IMR-90 (cell line): Measurements from ENCODE around the gene ADORA2A. TPM values are rescaled to one million over a fixed set of nuclear protein-coding genes. Genes with fewer than 3 reads are reported as not detected.
A peak's percentile ranks its signal among the peaks of the same experiment; 100 is the strongest.

Source experiments
- ATAC-seq: fragments of 200-7000 bp; cut with Tn5 transposase; 2 replicates; pipeline ENCODE4 v1.9.1; 2020; ENCODE audit warnings: low read depth, mild to moderate bottlenecking, moderate library complexity
- BruUV-seq: library from RNA; stranded (reverse); fragments of 400-500 nt; replicated peaks from 2 replicates; lab custom pipeline; 2021; lab: Mats Ljungman, UMichigan
- CTCF ChIA-PET: fragments of 300-600 bp; formaldehyde crosslinking; extraction: SDS; loops from one replicate; lab custom pipeline; 2021; ENCODE audit warnings: antibody characterized with exemption; lab: Yijun Ruan, JAX
- POLR2A ChIA-PET: fragments of 300-600 bp; sonication (Branson Sonifier 250); formaldehyde crosslinking; loops from one replicate; lab custom pipeline; 2022; ENCODE audit warnings: antibody characterized with exemption; ENCODE audit not compliant: unreplicated experiment; lab: Charles Lee
- DNase-seq: peaks from one replicate; pipeline ENCODE4 v3.0.0; 2013
- H2AFZ ChIP-seq: replicated peaks from 2 replicates; pipeline ENCODE3; 2013; ENCODE audit warnings: low read length, mild to moderate bottlenecking; ENCODE audit not compliant: poor library complexity
- H2AK5ac ChIP-seq: 2 replicates; pipeline ENCODE4 v1.6.1; 2013; ENCODE audit warnings: low read depth, low read length, inconsistent platforms
- H2AK9ac ChIP-seq: replicated peaks from 2 replicates; pipeline ENCODE3; 2013; ENCODE audit warnings: mild to moderate bottlenecking, low read depth, low read length, moderate library complexity; ENCODE audit not compliant: poor library complexity
- H2BK120ac ChIP-seq: 2 replicates; pipeline ENCODE4 v1.6.1; 2013; ENCODE audit warnings: low read depth, low read length, inconsistent platforms
- H2BK15ac ChIP-seq: 3 replicates; pipeline ENCODE4 v1.6.1; 2013; ENCODE audit warnings: low read depth, low read length, inconsistent platforms
- H2BK20ac ChIP-seq: 2 replicates; pipeline ENCODE4 v1.6.1; 2013; ENCODE audit warnings: low read depth, mild to moderate bottlenecking, inconsistent platforms, low read length, moderate library complexity
- H2BK5ac ChIP-seq: 2 replicates; pipeline ENCODE4 v1.6.1; 2013; ENCODE audit warnings: mild to moderate bottlenecking, low read depth, low read length, inconsistent platforms; ENCODE audit not compliant: poor library complexity, severe bottlenecking
- H3K14ac ChIP-seq: replicated peaks from 2 replicates; pipeline ENCODE4 v1.6.1; 2013; ENCODE audit warnings: low read depth, low read length, inconsistent platforms
- H3K18ac ChIP-seq: 2 replicates; pipeline ENCODE4 v1.6.1; 2013; ENCODE audit warnings: low read depth, low read length, control low read depth
- H3K23ac ChIP-seq: 2 replicates; pipeline ENCODE4 v1.6.1; 2013; ENCODE audit warnings: low read depth, low read length, inconsistent platforms
- H3K27ac ChIP-seq: 2 replicates; pipeline ENCODE4 v1.5.1; 2013; ENCODE audit warnings: mild to moderate bottlenecking, control low read depth, low read length; ENCODE audit not compliant: insufficient read depth
- H3K27me3 ChIP-seq: 2 replicates; pipeline ENCODE4 v1.6.1; 2013; ENCODE audit warnings: low read length; ENCODE audit not compliant: control insufficient read depth, insufficient read depth
- H3K36me3 ChIP-seq: 2 replicates; pipeline ENCODE4 v1.6.1; 2013; ENCODE audit warnings: low read length, mixed read lengths; ENCODE audit not compliant: control insufficient read depth, insufficient read depth
- H3K4ac ChIP-seq: 2 replicates; pipeline ENCODE4 v1.6.1; 2013; ENCODE audit warnings: low read depth, low read length, inconsistent platforms
- H3K4me1 ChIP-seq: 2 replicates; pipeline ENCODE4 v1.6.1; 2013; ENCODE audit warnings: low read length, mixed read lengths; ENCODE audit not compliant: control insufficient read depth, insufficient read depth
- H3K4me2 ChIP-seq: 2 replicates; pipeline ENCODE4 v1.6.1; 2013; ENCODE audit warnings: low read depth, mild to moderate bottlenecking, control low read depth, low read length, moderate library complexity
- H3K4me3 ChIP-seq: 2 replicates; pipeline ENCODE4 v1.5.1; 2013; ENCODE audit warnings: low read depth, mild to moderate bottlenecking, control low read depth, low read length, moderate library complexity; ENCODE audit not compliant: insufficient read depth
- H3K56ac ChIP-seq: 2 replicates; pipeline ENCODE4 v1.6.1; 2013; ENCODE audit warnings: low read length, inconsistent platforms; ENCODE audit not compliant: insufficient read depth; ENCODE audit errors: extremely low read depth
- H3K79me1 ChIP-seq, 2 experiments: 2 replicates each; pipeline ENCODE4 v1.6.1; 2013; ENCODE audit warnings: low read length in 2 of 2, inconsistent platforms in 1 of 2, low read depth in 1 of 2
- H3K9ac ChIP-seq: 2 replicates; pipeline ENCODE4 v1.6.1; 2013; ENCODE audit warnings: low read depth, low read length, control low read depth
- H3K9me1 ChIP-seq: 2 replicates; pipeline ENCODE4 v1.6.1; 2013; ENCODE audit warnings: low read length, inconsistent platforms; ENCODE audit not compliant: insufficient read depth
- H3K9me3 ChIP-seq: 2 replicates; pipeline ENCODE4 v1.6.1; 2013; ENCODE audit warnings: low read length; ENCODE audit not compliant: control insufficient read depth, insufficient read depth
- H4K20me1 ChIP-seq: 2 replicates; pipeline ENCODE4 v1.6.1; 2013; ENCODE audit warnings: low read length, inconsistent platforms; ENCODE audit not compliant: insufficient read depth
- H4K5ac ChIP-seq: 2 replicates; pipeline ENCODE4 v1.6.1; 2013; ENCODE audit warnings: mild to moderate bottlenecking, low read depth, low read length, control low read depth
- H4K8ac ChIP-seq, 2 experiments: 2 replicates each; pipeline ENCODE4 v1.6.1; 2013; ENCODE audit warnings: low read depth in 2 of 2, low read length in 2 of 2, control low read depth in 1 of 2, inconsistent platforms in 1 of 2
- H4K91ac ChIP-seq: 2 replicates; pipeline ENCODE4 v1.6.1; 2013; ENCODE audit warnings: low read depth, low read length, inconsistent platforms; ENCODE audit not compliant: insufficient read depth
- BHLHE40 ChIP-seq: fragments of 150-350 bp; IDR thresholded peaks from 2 replicates; pipeline ENCODE4 v1.6.1; 2016; ENCODE audit warnings: mild to moderate bottlenecking, low read depth, low read length
- CEBPB ChIP-seq: IDR thresholded peaks from 2 replicates; pipeline ENCODE4 v1.6.1; 2012; ENCODE audit warnings: low read depth, low read length, improper control_type of control experiment
- CHD1 ChIP-seq: IDR thresholded peaks from 2 replicates; pipeline ENCODE4 v1.6.1; 2012; ENCODE audit warnings: low read depth, low read length, improper control_type of control experiment
- CTCF ChIP-seq: conservative IDR thresholded peaks from 2 replicates; pipeline ENCODE4 v1.5.1; 2012; ENCODE audit warnings: mild to moderate bottlenecking, low read depth, low read length, improper control_type of control experiment
- ELK1 ChIP-seq: fragments of 150-350 bp; IDR thresholded peaks from 2 replicates; pipeline ENCODE4 v1.6.1; 2016; ENCODE audit warnings: low read depth, mild to moderate bottlenecking, low read length, moderate library complexity, borderline replicate concordance
- FOS ChIP-seq: fragments of 150-350 bp; IDR thresholded peaks from 2 replicates; pipeline ENCODE4 v1.6.1; 2016; ENCODE audit warnings: low read depth, low read length
- MAFK ChIP-seq: IDR thresholded peaks from 2 replicates; pipeline ENCODE4 v1.6.1; 2012; ENCODE audit warnings: low read depth, low read length, improper control_type of control experiment
- MAZ ChIP-seq: IDR thresholded peaks from 2 replicates; pipeline ENCODE4 v1.6.1; 2012; ENCODE audit warnings: low read depth, mild to moderate bottlenecking, low read length, improper control_type of control experiment, moderate library complexity, borderline replicate concordance
- MXI1 ChIP-seq: IDR thresholded peaks from 2 replicates; pipeline ENCODE4 v1.6.1; 2012; ENCODE audit warnings: low read depth, mild to moderate bottlenecking, low read length, moderate library complexity, borderline replicate concordance
- NFE2L2 ChIP-seq: fragments of 150-350 bp; IDR thresholded peaks from 2 replicates; pipeline ENCODE4 v1.6.1; 2016; ENCODE audit warnings: low read depth, mild to moderate bottlenecking, low read length
- POLR2A ChIP-seq: IDR thresholded peaks from 2 replicates; pipeline ENCODE4 v1.6.1; 2012; ENCODE audit warnings: mild to moderate bottlenecking, low read depth, low read length
- RAD21 ChIP-seq: IDR thresholded peaks from 2 replicates; pipeline ENCODE4 v1.6.1; 2012; ENCODE audit warnings: low read length, improper control_type of control experiment
- RCOR1 ChIP-seq: IDR thresholded peaks from 2 replicates; pipeline ENCODE4 v1.6.1; 2012; ENCODE audit warnings: mild to moderate bottlenecking, low read length, improper control_type of control experiment; ENCODE audit not compliant: insufficient replicate concordance
- RFX5 ChIP-seq: IDR thresholded peaks from 2 replicates; pipeline ENCODE4 v1.8.0; 2012; ENCODE audit warnings: low read depth, mild to moderate bottlenecking, low read length, moderate library complexity
- SMC3 ChIP-seq: fragments of 150-350 bp; IDR thresholded peaks from 2 replicates; pipeline ENCODE4 v1.6.1; 2016; ENCODE audit warnings: low read depth, mild to moderate bottlenecking, antibody characterized with exemption, low read length, moderate library complexity
- USF2 ChIP-seq: fragments of 150-350 bp; IDR thresholded peaks from 2 replicates; pipeline ENCODE4 v1.6.1; 2017; ENCODE audit warnings: mild to moderate bottlenecking, antibody characterized with exemption, low read length, low read depth
- WGBS, 2 experiments: methylation state at CpG; one replicate each; pipeline versions ENCODE4 v1.1.5 to v1.1.7; 2013; ENCODE audit warnings: missing lambda C conversion rate in 2 of 2; ENCODE audit not compliant: insufficient read length in 1 of 2; ENCODE audit errors: extremely low coverage in 2 of 2; 5-methylcytosine and 5-hydroxymethylcytosine counted together
- dilution Hi-C: fragments of 300-500 bp; cut with HindIII; formaldehyde crosslinking; loops from one replicate; pipeline ENCODE4 v1.14.3; 2018; ENCODE audit warnings: low sequenced_read_pairs; ENCODE audit not compliant: unreplicated experiment
- in situ Hi-C: fragments of 300-500 bp; cut with MboI; formaldehyde crosslinking; loops from 3 replicates; pipeline ENCODE4 v1.14.3; 2019; ENCODE audit warnings: low sequenced_read_pairs, inconsistent platforms, mixed read lengths
- intact Hi-C: fragments of 100-400 bp; cut with micrococcal nuclease; formaldehyde crosslinking; loops from 2 replicates; pipeline ENCODE4 v1.10.0; 2022
- polyA plus RNA-seq, 3 experiments: library from polyadenylated mRNA; depleted of rRNA; stranded (reverse); fragments of >200 nt; gene quantifications; 2 replicates each; pipeline ENCODE4 v1.2.3, GENCODE V29; 2012; ENCODE audit warnings: low replicate concordance in 1 of 3
- total RNA-seq: library from RNA; depleted of rRNA; stranded (reverse); fragments of >200 nt; gene quantifications from 2 replicates; pipeline ENCODE4 v1.2.3, GENCODE V29; 2012

ADORA2A gene
- total and polyA plus RNA-seq, 2 of the 4 experiments (the other 2 are of a cell fraction) = 0.36 to 1.1 TPM

GRCh38 chr22:24465975-24466374, 38.6 kb downstream of the ADORA2A start:
- no CpG with 5 or more reads among the region's 3 CpGs for WGBS, 2 experiments
- peak overlapping the region; percentile 76 for H2AFZ ChIP-seq
- H3K9ac ChIP-seq = no peak overlapping the region
- no peaks in the 10 kb centered on the region for H3K9me3 ChIP-seq
- H3K27ac ChIP-seq = 0 out of 2 replicates have a peak overlapping the region, but pooled peaks have one; percentile 28
- no peak overlapping the region for H3K4me2 ChIP-seq
- H4K91ac ChIP-seq = peak overlapping the region; percentile 86
- no TSS peak for BruUV-seq
- no peak for ATAC-seq
- no peaks in the 10 kb centered on the region for H3K27me3 ChIP-seq
- in situ Hi-C loops = no loop called here
- peak overlapping the region; percentile 6; the same call in 1 of the 2 replicates for H4K5ac ChIP-seq
- peaks cover 16% of the 10 kb centered on the region for H3K4me1 ChIP-seq
- TF ChIP-seq SMC3 = no peak
- no peak for TF ChIP-seq FOS
- TF ChIP-seq MAFK = no peak
- no peak for TF ChIP-seq NFE2L2
- no peak for TF ChIP-seq ELK1
- TF ChIP-seq CEBPB = no peak
- TF ChIP-seq MAZ = no peak
- TF ChIP-seq USF2 = no peak
- no peak for TF ChIP-seq POLR2A
- TF ChIP-seq CTCF = no peak
- no peak for TF ChIP-seq RFX5
- TF ChIP-seq CHD1 = no peak
- no peak for TF ChIP-seq BHLHE40
- TF ChIP-seq RCOR1 = no peak
- no peak for TF ChIP-seq MXI1
- TF ChIP-seq RAD21 = no peak
- peaks cover 6% of the 10 kb centered on the region for H3K9me1 ChIP-seq
- H3K36me3 ChIP-seq = no peaks in the 10 kb centered on the region
- H3K23ac ChIP-seq = peak overlapping the region; percentile 81; the same call in 1 of the 2 replicates
- ChIA-PET CTCF (no interaction called here), POLR2A (no interaction called here)
- intact Hi-C loops = no loop called here
- peak overlapping the region; percentile 74 for H2AK5ac ChIP-seq
- dilution Hi-C loops = no loop called here
- peak overlapping the region; percentile 96; the same call in 2 of the 3 replicates for H2BK15ac ChIP-seq
- H3K79me1 ChIP-seq = no peaks in the 10 kb centered on the region
- H3K56ac ChIP-seq = 0 out of 2 replicates have a peak overlapping the region, but pooled peaks have one; percentile 8
- no peak for DNase-seq
- H3K4me3 ChIP-seq = no peak overlapping the region
- H2BK20ac ChIP-seq = peak overlapping the region; percentile 65
- peak overlapping the region; percentile 26 to 78; a peak in 3 of 4 replicates for H4K8ac ChIP-seq
- no peak overlapping the region for H2AK9ac ChIP-seq
- peak overlapping the region; percentile 84 for H3K14ac ChIP-seq
- H2BK5ac ChIP-seq = peak overlapping the region; percentile 71
- H3K18ac ChIP-seq = peak overlapping the region; percentile 66; the same call in 1 of the 2 replicates
- H2BK120ac ChIP-seq = peak overlapping the region; percentile 88
- peak overlapping the region; percentile 84 for H3K4ac ChIP-seq
- H4K20me1 ChIP-seq = no peaks in the 10 kb centered on the region
